HepG2 (cell line): ENCODE results near the gene ING1. TPM values are rescaled to one million over a fixed set of nuclear protein-coding genes. Genes with fewer than 3 reads are reported as not detected.
A peak's percentile ranks its signal among the peaks of the same experiment; 100 is the strongest.

Experiments used
- ARNTL ChIP-seq: sonication (generic); formaldehyde crosslinking; IDR thresholded peaks from 2 replicates; pipeline ENCODE4 v1.4.0; 2020; ENCODE audit warnings: mild to moderate bottlenecking, missing genetic modification reagents
- DNMT3B ChIP-seq: conservative IDR thresholded peaks from 2 replicates; pipeline ENCODE4 v1.6.1; 2016; ENCODE audit warnings: missing biosample characterization, control low read depth
- FOXM1 ChIP-seq: sonication (generic); formaldehyde crosslinking; IDR thresholded peaks from 2 replicates; pipeline ENCODE4 v1.5.0; 2020; ENCODE audit warnings: missing genetic modification reagents
- HNRNPLL ChIP-seq: fragments of 200-400 bp; formaldehyde crosslinking; IDR thresholded peaks from 2 replicates; pipeline ENCODE4 v1.6.1; 2017; ENCODE audit warnings: mild to moderate bottlenecking, low read depth, low read length; ENCODE audit not compliant: poor library complexity, severe bottlenecking
- JUNB ChIP-seq: sonication (generic); formaldehyde crosslinking; IDR thresholded peaks from 2 replicates; pipeline ENCODE4 v1.8.0; 2022; ENCODE audit warnings: missing genetic modification reagents, mild to moderate bottlenecking, borderline replicate concordance
- NFKB2 ChIP-seq: sonication (generic); formaldehyde crosslinking; IDR thresholded peaks from 2 replicates; pipeline ENCODE4 v1.4.0; 2020; ENCODE audit warnings: missing genetic modification reagents, borderline replicate concordance
- NONO ChIP-seq, 2 experiments: fragments of 450-650 bp in 1 of 2; sonication (generic) in 1 of 2; formaldehyde crosslinking in 1 of 2; IDR thresholded peaks in 1 of 2; conservative IDR thresholded peaks in 1 of 2; 2 replicates each; pipeline versions ENCODE4 v1.6.1 to v1.8.0; 2017 to 2022; ENCODE audit warnings: mild to moderate bottlenecking in 1 of 2, missing genetic modification reagents in 1 of 2, moderate library complexity in 1 of 2
- SRF ChIP-seq: IDR thresholded peaks from 2 replicates; pipeline ENCODE4 v1.6.1; 2011; ENCODE audit warnings: mild to moderate bottlenecking, low read depth, low read length, moderate library complexity
- ZBTB20 ChIP-seq: sonication (generic); formaldehyde crosslinking; IDR thresholded peaks from 2 replicates; pipeline ENCODE4 v1.8.1; 2023; ENCODE audit warnings: missing genetic modification reagents, low read depth, mild to moderate bottlenecking, borderline replicate concordance
- ZBTB7A ChIP-seq: sonication (generic); formaldehyde crosslinking; IDR thresholded peaks from 2 replicates; pipeline ENCODE4 v1.8.0; 2022; ENCODE audit warnings: mild to moderate bottlenecking, missing genetic modification reagents
- ZFP37 ChIP-seq: sonication (generic); formaldehyde crosslinking; IDR thresholded peaks from 2 replicates; pipeline ENCODE4 v1.4.0; 2020; ENCODE audit warnings: missing genetic modification reagents, borderline replicate concordance
- ZFP82 ChIP-seq: sonication (generic); formaldehyde crosslinking; IDR thresholded peaks from 2 replicates; pipeline ENCODE4 v1.5.1; 2020; ENCODE audit warnings: mild to moderate bottlenecking, missing genetic modification reagents, borderline replicate concordance
- ZMYM4 ChIP-seq: sonication (generic); formaldehyde crosslinking; IDR thresholded peaks from 2 replicates; pipeline ENCODE4 v1.8.1; 2023; ENCODE audit warnings: mild to moderate bottlenecking, missing genetic modification reagents
- ZNF33A ChIP-seq: sonication (generic); formaldehyde crosslinking; IDR thresholded peaks from 2 replicates; pipeline ENCODE4 v1.5.1; 2020; ENCODE audit warnings: missing genetic modification reagents, mild to moderate bottlenecking, moderate library complexity, borderline replicate concordance
- ZNF556 ChIP-seq: sonication (generic); formaldehyde crosslinking; IDR thresholded peaks from 2 replicates; pipeline ENCODE4 v1.4.0; 2020; ENCODE audit warnings: mild to moderate bottlenecking, missing genetic modification reagents, borderline replicate concordance
- ZNF605 ChIP-seq: sonication (generic); formaldehyde crosslinking; IDR thresholded peaks from 2 replicates; pipeline ENCODE4 v1.8.0; 2022; ENCODE audit warnings: mild to moderate bottlenecking, missing genetic modification reagents
- ZNF674 ChIP-seq: sonication (generic); formaldehyde crosslinking; IDR thresholded peaks from 2 replicates; pipeline ENCODE4 v1.5.0; 2020; ENCODE audit warnings: low read depth, mild to moderate bottlenecking, missing genetic modification reagents
- ZNF879 ChIP-seq: sonication (generic); formaldehyde crosslinking; IDR thresholded peaks from 2 replicates; pipeline ENCODE4 v1.8.1; 2023; ENCODE audit warnings: missing genetic modification reagents
- polyA plus RNA-seq, 8 experiments: library from polyadenylated mRNA; depleted of rRNA in 3 of 8; stranded (reverse) in 7 of 8; unstranded in 1 of 8; fragments of >200 nt; fragmentation: Illumina TruSeq in 4 of 8; extraction: Trizol in 4 of 8; gene quantifications; 2 replicates each; pipeline versions ENCODE4 v1.2.1 to v1.2.3, GENCODE V29; 2011 to 2016; ENCODE audit warnings: low read depth in 4 of 8, missing spikeins in 1 of 8, mixed read lengths in 1 of 8; ENCODE audit not compliant: insufficient read depth in 1 of 8
- total RNA-seq, 5 experiments: library from RNA; depleted of rRNA; stranded (reverse); fragments of >200 nt; fragmentation: Illumina TruSeq; extraction: Trizol; gene quantifications; 2 replicates each; pipeline ENCODE4 v1.2.3, GENCODE V29; 2016; ENCODE audit warnings: low read depth in 1 of 5
- TF ChIP-seq, protein P1 (sequence below): sonication (generic); formaldehyde crosslinking; IDR thresholded peaks from 2 replicates; pipeline ENCODE4 v1.4.0; 2020; ENCODE audit warnings: missing genetic modification reagents
- TF ChIP-seq, protein P2 (sequence below): IDR thresholded peaks from 2 replicates; pipeline ENCODE4 v1.6.1; 2012; ENCODE audit warnings: low read length, improper control_type of control experiment

The ING1 gene
- total and polyA plus RNA-seq, 2 of the 13 experiments (the other 11 are each of a cell fraction or from before 2014, with no cell fraction given), result 8.1 to 16.1 TPM

DNA sequence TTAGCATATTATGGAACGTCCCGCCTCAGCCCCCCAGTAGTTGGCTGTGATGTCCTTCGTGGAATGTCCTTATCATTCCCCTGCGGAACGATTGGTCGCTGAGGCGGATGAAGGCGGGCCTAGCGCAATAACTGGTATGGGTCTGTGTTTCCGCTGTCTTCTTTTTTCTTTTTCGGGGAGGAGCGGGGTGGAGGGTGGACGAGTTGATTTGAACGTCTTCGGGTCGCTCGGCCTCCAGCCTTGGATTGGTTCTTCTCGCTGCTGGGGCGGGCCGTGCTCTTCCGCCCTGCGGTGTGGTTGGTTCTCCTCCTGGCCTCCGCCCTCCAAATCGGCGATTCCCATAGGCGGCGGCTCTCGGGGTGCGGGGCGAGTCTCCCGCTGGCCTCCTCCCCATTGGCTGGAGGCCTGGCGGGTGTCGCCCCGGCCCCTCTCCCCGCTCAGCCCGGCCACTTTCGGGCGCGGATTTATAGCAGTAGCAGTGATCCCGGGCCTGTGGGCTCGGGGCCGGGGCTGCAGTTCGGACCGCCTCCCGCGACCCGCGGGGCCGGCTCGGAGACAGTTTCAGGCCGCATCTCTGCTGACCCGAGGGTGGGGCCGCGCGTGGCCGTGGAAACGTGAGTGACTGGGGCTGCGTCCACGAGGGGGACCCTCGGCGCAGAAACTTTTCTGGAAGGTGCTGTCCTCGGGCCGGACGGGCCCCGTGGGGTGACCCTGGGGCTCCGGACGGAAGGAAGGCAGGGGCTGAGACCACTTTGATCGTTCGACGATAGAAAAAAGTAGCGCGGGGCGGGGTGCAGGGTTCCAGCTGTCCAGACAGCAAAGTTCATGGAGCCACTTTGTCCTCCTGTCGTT, 2.1 kb downstream of the ING1 start (continued):
- TF ChIP-seq, protein P1, sequence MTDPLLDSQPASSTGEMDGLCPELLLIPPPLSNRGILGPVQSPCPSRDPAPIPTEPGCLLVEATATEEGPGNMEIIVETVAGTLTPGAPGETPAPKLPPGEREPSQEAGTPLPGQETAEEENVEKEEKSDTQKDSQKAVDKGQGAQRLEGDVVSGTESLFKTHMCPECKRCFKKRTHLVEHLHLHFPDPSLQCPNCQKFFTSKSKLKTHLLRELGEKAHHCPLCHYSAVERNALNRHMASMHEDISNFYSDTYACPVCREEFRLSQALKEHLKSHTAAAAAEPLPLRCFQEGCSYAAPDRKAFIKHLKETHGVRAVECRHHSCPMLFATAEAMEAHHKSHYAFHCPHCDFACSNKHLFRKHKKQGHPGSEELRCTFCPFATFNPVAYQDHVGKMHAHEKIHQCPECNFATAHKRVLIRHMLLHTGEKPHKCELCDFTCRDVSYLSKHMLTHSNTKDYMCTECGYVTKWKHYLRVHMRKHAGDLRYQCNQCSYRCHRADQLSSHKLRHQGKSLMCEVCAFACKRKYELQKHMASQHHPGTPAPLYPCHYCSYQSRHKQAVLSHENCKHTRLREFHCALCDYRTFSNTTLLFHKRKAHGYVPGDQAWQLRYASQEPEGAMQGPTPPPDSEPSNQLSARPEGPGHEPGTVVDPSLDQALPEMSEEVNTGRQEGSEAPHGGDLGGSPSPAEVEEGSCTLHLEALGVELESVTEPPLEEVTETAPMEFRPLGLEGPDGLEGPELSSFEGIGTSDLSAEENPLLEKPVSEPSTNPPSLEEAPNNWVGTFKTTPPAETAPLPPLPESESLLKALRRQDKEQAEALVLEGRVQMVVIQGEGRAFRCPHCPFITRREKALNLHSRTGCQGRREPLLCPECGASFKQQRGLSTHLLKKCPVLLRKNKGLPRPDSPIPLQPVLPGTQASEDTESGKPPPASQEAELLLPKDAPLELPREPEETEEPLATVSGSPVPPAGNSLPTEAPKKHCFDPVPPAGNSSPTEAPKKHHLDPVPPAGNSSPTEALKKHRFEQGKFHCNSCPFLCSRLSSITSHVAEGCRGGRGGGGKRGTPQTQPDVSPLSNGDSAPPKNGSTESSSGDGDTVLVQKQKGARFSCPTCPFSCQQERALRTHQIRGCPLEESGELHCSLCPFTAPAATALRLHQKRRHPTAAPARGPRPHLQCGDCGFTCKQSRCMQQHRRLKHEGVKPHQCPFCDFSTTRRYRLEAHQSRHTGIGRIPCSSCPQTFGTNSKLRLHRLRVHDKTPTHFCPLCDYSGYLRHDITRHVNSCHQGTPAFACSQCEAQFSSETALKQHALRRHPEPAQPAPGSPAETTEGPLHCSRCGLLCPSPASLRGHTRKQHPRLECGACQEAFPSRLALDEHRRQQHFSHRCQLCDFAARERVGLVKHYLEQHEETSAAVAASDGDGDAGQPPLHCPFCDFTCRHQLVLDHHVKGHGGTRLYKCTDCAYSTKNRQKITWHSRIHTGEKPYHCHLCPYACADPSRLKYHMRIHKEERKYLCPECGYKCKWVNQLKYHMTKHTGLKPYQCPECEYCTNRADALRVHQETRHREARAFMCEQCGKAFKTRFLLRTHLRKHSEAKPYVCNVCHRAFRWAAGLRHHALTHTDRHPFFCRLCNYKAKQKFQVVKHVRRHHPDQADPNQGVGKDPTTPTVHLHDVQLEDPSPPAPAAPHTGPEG, result no peak
- no peak for TF ChIP-seq ZNF33A (CRISPR knock-in tag)
- TF ChIP-seq ZBTB7A, result no peak
- TF ChIP-seq FOXM1, result no peak
- TF ChIP-seq JUNB (CRISPR knock-in tag), result no peak; the same call in 1 of the 2 replicates
- TF ChIP-seq ARNTL (CRISPR knock-in tag), result no peak
- TF ChIP-seq, protein P2, sequence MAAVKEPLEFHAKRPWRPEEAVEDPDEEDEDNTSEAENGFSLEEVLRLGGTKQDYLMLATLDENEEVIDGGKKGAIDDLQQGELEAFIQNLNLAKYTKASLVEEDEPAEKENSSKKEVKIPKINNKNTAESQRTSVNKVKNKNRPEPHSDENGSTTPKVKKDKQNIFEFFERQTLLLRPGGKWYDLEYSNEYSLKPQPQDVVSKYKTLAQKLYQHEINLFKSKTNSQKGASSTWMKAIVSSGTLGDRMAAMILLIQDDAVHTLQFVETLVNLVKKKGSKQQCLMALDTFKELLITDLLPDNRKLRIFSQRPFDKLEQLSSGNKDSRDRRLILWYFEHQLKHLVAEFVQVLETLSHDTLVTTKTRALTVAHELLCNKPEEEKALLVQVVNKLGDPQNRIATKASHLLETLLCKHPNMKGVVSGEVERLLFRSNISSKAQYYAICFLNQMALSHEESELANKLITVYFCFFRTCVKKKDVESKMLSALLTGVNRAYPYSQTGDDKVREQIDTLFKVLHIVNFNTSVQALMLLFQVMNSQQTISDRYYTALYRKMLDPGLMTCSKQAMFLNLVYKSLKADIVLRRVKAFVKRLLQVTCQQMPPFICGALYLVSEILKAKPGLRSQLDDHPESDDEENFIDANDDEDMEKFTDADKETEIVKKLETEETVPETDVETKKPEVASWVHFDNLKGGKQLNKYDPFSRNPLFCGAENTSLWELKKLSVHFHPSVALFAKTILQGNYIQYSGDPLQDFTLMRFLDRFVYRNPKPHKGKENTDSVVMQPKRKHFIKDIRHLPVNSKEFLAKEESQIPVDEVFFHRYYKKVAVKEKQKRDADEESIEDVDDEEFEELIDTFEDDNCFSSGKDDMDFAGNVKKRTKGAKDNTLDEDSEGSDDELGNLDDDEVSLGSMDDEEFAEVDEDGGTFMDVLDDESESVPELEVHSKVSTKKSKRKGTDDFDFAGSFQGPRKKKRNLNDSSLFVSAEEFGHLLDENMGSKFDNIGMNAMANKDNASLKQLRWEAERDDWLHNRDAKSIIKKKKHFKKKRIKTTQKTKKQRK, result peak; percentile 40; the same call in 1 of the 2 replicates
- TF ChIP-seq ZNF556 (CRISPR knock-in tag), result no peak
- no peak for TF ChIP-seq NONO (IDR thresholded peaks at IDR 0.05)
- TF ChIP-seq NONO (CRISPR knock-in tag; conservative IDR thresholded peaks at IDR 0.05), result peak; percentile 58
- peak; percentile 72 for TF ChIP-seq ZMYM4 (CRISPR knock-in tag)
- no peak; the same call in 1 of the 2 replicates for TF ChIP-seq NFKB2 (CRISPR knock-in tag)
- 0 out of 2 replicates have a peak, but pooled peaks have one; percentile 14 for TF ChIP-seq ZNF605 (CRISPR knock-in tag)
- TF ChIP-seq ZNF674 (CRISPR knock-in tag), result no peak
- TF ChIP-seq HNRNPLL, result peak; percentile 50
- no peak for TF ChIP-seq ZBTB20 (CRISPR knock-in tag)
- no peak; the same call in 1 of the 2 replicates for TF ChIP-seq DNMT3B (CRISPR knock-in tag)
- no peak for TF ChIP-seq ZNF879 (CRISPR knock-in tag)
- TF ChIP-seq ZFP37 (CRISPR knock-in tag), result peak; percentile 51; the same call in 1 of the 2 replicates
- TF ChIP-seq ZFP82 (CRISPR knock-in tag), result no peak
- peak; percentile 77 for TF ChIP-seq SRF
